HG03108 (cell line): ENCODE data around the gene USHBP1.

Experiments used
- ATAC-seq: cut with Tn5 transposase; IDR thresholded peaks from one replicate; pipeline ENCODE4 v1.9.1; 2021; ENCODE audit warnings: moderate library complexity; ENCODE audit not compliant: unreplicated experiment

The USHBP1 gene

DNA sequence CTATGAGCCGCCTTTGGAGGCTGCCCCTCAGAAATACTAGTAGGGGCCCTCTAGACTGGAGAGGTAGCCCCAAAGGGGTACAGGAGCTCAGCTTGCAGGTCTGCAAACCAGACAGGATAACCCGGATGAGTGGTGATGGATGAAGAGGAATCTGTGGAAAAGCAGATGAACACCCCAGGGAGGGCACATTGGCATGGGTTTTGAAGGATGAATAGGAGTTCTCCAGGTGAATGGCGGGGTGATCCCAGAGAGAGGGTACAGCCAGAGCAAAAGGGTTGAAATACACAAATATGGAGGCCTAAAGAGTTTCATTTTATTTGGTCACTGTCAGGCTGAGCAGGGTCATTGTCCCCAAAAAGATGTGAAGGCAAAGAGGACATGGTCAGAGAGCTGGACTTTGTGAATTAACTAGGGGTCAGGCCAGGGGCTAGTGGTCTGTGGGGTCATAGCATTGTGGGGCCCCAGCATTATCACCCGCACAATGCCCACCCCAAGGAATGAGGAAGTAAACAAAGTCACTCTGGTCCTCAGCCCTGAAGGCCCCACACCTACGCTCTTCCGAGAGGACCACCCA, 23.6 kb downstream of the USHBP1 start:
- no peak for ATAC-seq

- no peak for ATAC-seq
These were observed 24.3 kb downstream of the USHBP1 start for GRCh38 chr19:17240062-17240752.

DNA sequence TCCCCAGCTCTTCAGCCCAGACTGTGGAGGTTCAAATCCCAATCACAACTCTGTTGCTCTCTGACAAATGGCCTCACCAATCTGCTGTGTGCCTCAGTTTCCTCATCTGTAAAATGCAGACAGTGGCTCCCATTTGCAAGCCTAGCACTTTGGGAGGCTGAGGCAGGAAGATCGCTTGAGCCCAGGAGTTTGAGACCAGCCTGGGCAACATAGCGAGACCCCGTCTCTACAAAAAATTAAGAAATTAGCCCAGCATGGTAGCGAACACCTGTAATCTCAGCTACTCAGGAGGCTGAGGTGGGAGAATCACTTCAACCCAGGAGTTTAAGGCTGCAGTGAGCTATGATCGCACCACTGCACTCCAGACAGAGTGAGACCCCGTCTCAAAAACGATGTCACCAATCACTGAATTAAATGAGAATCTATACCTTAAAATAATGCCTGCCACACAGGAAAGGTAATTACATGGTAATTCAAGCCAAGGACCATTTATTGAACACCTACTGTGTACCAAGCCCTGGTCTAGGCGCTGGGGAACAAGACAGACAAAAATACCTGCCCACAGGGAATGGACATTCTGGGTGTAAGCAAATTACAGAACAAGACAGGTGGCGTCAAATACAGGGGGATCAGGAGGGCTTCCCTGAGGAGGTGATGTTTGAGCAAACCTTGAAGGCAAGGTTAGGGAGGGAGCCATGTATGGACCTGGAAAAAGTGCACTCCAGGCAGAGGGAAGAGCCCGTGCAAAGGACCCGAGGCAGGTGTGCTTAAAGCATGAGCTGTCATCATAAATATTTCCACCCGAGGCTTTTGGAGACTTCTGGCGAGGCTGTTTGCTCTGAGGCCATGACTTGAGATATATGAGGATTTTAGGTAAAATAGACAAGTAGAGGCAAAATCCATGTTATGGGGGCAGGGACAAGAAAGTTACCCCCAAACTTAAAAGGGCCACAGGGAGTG, 26.5 kb downstream of the USHBP1 start:
- no peak for ATAC-seq

DNA sequence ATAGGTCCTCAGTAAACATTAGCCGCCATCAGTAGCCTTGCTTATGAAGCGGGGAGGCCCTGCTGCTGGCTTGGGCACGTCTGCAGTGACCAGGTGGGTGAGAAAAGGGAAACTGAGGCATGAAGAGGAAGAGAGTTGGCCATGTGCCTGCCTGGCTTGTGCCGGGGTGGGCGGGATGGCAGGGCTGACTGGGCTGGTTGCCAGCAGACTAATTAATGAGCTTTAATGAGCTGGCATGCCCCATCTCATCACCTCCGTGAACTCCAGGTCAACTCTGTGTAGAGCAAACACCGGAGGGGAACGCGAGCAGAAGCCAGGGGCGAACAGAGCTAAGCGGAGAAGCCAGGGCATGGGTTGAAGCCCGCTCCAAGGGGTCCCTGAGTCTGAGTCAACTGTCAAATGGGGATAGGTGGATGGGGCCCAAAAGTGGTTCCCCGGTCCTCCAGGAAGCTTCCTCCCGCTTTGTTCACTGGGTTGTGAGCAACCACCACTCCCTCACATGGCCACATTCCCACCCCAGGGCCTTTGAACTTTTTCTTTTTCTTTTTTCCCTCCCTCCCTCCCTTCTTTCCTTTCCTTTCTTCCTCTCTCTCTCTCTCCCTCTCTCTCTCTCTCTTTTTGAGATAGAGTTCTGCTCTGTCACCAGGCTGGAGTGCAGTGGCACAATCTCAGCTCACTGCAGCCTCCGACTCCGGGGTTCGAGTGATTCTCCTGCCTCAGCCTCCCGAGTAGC, 27.6 kb downstream of the USHBP1 start:
- no peak for ATAC-seq

GRCh38 chr19:17235971-17236777, 28.4 kb downstream of the USHBP1 start:
- ATAC-seq: peak; percentile 10

DNA sequence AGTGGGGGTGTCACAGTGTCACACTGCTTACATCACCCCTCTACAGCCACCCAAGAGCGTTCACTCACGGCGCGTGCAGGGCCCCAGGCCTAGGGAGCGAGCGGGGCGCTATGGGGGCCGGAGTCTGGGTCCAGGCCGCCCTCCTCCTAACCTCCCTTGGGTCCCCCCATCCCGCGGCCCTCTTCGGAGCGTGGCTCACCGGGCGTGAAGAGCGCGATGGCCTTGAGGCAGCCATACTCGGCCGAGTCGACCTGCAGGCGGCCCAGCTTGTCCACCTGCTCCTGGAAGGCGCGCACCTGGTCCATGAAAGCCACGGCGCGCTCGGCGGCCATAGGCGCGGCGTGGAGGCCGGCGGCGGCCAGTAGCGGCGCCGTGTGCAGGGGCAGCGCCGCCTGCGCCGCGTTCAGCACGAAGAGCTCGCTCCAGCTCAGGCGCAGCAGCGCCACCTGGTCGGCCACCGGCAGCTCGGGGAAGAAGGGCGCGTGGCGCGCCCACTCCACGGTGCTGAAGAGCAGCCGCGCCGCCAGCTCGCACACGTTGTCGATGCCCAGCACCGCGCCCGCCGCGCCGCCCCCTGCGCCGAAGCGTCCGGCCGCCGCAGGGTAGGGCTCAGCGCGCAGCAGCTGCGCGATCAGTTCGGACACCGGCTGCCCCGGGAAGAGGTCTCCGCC, 29.1 kb downstream of the USHBP1 start:
- ATAC-seq: peak; percentile 59

DNA sequence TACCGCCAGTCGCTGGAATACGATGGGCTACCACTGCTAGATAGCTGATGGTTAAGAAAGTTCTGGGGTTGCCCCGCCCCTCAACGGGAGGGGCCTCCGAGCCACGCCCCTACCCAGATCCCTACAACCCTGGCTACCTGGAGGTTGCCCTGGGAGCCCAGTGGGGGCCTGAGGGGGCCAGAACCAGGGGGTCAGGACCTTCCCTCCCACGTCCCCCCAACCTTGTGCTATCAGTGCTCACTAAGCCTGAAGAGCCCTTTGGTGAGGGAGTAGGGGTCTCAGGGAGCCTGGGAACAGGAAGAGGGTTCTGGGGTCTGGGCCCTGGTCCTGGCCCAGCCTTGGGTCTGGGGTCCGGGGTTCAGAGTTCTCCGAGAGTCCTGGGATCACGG, 29.6 kb downstream of the USHBP1 start:
- peak; percentile 38 for ATAC-seq

DNA sequence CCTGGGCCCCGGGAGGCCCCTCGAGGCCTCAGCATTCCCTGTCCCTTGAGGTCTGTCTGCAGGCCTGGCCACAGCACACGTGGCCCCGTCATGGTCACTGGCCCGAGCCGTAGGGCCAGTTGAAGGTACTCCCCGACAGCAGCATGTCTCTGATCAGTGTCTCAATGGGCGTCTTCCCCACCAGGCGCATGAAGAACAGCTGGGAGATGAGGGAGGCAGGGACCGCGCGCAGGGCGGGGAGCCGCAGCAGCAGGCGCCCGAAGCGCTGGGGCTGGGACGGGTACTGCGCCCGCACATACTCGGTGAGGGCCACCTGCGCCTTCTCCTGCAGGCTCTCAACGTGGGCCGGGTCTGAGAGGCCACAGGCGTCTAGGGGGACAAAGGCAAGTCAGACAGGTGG, 32.3 kb downstream of the USHBP1 start:
- no peak for ATAC-seq

- no peak for ATAC-seq
These were observed 34.7 kb downstream of the USHBP1 start for GRCh38 chr19:17229890-17230289.

GRCh38 chr19:17227798-17228367, 36.7 kb downstream of the USHBP1 start:
- ATAC-seq: no peak

GRCh38 chr19:17226002-17226933, 38.3 kb downstream of the USHBP1 start, which contains the start of gene OCEL1:
OCEL1 (plus strand) TSS chr19:17226226; CDS start chr19:17226248, 22 bp downstream.
- peak; percentile 93 for ATAC-seq

- no peak for ATAC-seq
These were observed 39.5 kb downstream of the USHBP1 start for GRCh38 chr19:17225053-17225452.

DNA sequence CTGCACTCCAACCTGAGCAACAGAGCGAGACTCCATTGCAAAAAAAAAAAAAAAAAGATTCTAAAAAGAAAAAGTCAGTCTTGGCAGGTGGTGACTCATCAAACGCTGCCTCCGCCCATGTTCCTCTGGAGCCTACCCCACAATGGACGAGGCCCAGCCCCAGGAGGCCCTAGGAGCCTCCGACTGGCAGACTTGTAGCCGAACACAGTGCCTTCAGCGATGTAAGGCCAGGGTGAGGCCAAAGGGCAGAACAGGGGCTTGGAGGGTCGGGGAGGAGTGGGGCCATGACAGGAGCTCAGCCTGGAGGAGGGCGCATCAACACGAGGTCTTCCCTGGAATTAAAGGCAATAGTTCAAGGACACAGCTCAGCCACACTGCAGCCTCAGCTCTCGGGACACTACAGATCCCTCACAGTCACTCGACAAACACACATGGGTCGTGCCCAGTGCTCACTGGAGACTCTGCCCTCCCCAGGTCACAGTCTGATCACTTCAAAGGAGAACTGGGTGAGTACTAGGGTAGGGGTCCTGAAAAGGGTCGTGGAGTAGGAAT, 44.3 kb downstream of the USHBP1 start:
- ATAC-seq: no peak

- ATAC-seq: no peak
These were observed 45.3 kb downstream of the USHBP1 start for GRCh38 chr19:17219286-17219685.

- ATAC-seq: no peak
These were observed 48.4 kb downstream of the USHBP1 start for GRCh38 chr19:17216058-17216670.

DNA sequence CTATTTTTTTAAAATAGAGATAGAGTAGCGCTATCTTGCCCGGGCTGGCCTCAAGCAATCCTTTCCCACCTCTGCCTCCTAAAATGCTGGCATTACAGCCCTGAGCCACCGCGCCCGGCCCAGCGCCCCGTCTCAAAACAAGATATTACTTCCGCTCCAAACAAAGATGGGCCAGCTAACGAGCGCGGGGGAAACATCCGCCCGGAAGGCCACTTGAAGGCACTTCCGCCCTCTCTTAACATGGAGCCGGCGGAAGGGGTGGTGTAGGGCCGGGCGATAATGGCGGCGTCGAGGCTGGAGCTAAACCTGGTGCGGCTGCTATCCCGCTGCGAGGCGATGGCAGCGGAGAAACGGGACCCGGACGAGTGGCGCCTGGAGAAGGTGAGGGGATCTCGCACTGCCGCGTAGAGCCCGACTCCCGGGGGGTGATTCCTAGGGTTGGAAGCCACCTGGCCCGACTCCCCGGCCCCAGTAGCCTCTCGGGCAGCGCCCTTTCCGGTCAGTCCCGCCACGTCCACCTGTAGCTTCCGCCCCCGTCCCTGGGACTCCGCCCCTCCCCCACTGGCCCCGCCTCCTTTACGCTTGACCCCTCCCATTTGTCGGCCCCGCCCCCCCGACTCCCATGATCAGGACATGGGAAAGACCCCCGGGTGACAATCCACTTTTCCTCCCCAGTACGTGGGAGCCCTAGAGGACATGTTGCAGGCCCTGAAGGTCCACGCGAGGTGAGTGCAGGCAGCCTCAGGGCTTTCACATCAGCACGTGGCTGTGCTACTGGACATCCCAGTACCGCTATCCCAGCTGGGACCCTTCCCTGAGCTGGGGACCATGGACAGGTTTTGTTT, 49.2 kb downstream of the USHBP1 start, which contains the start of gene USE1:
TSS of gene USE1 (plus strand) at position 231 of the 845 bp plus-strand sequence. CDS start at position 280, 49 bp downstream.
- ATAC-seq: peak; percentile 78
